Endothelial cell of umbilical vein (primary cell): Measurements from ENCODE around the gene ARL3. TPM values are rescaled to one million over a fixed set of nuclear protein-coding genes. Genes with fewer than 3 reads are reported as not detected.

Experiments used
- BruUV-seq: library from RNA; stranded (reverse); fragments of 400-500 nt; replicated peaks from 2 replicates; lab custom pipeline; 2021; lab: Mats Ljungman, UMichigan
- CTCF ChIA-PET: fragments of 300-600, 350-600 bp; sonication (Branson Sonifier 250); formaldehyde crosslinking; loops from one replicate; lab custom pipeline; 2021; ENCODE audit warnings: antibody characterized with exemption, inconsistent platforms; lab: Charles Lee
- POLR2A ChIA-PET: fragments of 300-600, 350-600 bp; sonication (Branson Sonifier 250); formaldehyde crosslinking; loops from one replicate; lab custom pipeline; 2021; ENCODE audit warnings: antibody characterized with exemption, inconsistent platforms; lab: Charles Lee
- DNase-seq: peaks from one replicate; pipeline ENCODE4 v3.0.0-alpha.2; 2011; ENCODE audit warnings: low read depth, low spot score
- FAIRE-seq: peaks from 2 replicates; lab custom pipeline; 2011; peaks lifted over from hg19 to GRCh38; lab: Jason Lieb, UNC
- H2AFZ ChIP-seq: 2 replicates; pipeline ENCODE4 v1.6.0; 2012; ENCODE audit warnings: low read depth, low read length, control low read depth, inconsistent platforms
- H3K27ac ChIP-seq: 2 replicates; pipeline ENCODE4 v1.5.1; 2011; ENCODE audit warnings: low read depth, mild to moderate bottlenecking, control low read depth, low read length, moderate library complexity; ENCODE audit not compliant: insufficient read depth
- H3K27me3 ChIP-seq, 2 experiments: 2 replicates each; pipeline versions ENCODE4 v1.6.0 to v1.6.1; 2011; ENCODE audit warnings: low read length in 2 of 2, mixed read lengths in 1 of 2; ENCODE audit not compliant: control insufficient read depth in 2 of 2, insufficient read depth in 2 of 2
- H3K36me3 ChIP-seq, 2 experiments: 2 replicates in 1 of 2; 3 replicates in 1 of 2; pipeline ENCODE4 v1.5.1; 2011; ENCODE audit warnings: low read length in 2 of 2, mild to moderate bottlenecking in 1 of 2, moderate library complexity in 1 of 2; ENCODE audit not compliant: control insufficient read depth in 2 of 2, insufficient read depth in 2 of 2; ENCODE audit errors: extremely low read depth in 1 of 2
- H3K4me1 ChIP-seq: 3 replicates; pipeline ENCODE4 v1.5.1; 2011; ENCODE audit warnings: mild to moderate bottlenecking, low read length; ENCODE audit not compliant: control insufficient read depth, insufficient read depth; ENCODE audit errors: extremely low read depth
- H3K4me2 ChIP-seq: 2 replicates; pipeline ENCODE4 v1.6.1; 2011; ENCODE audit warnings: low read length, control low read depth, mixed read lengths; ENCODE audit not compliant: insufficient read depth
- H3K4me3 ChIP-seq, 3 experiments: fragments of 200-600 bp in 1 of 3; sonication (generic), shearing (Covaris generic) in 1 of 3; replicated peaks in 1 of 3; 2 replicates each; pipeline ENCODE4 v1.5.1; 2011 to 2016; ENCODE audit warnings: control low read depth in 3 of 3, low read length in 3 of 3, mild to moderate bottlenecking in 2 of 3, inconsistent platforms in 1 of 3, low read depth in 1 of 3, moderate library complexity in 1 of 3; ENCODE audit not compliant: insufficient read depth in 1 of 3
- H3K79me2 ChIP-seq: 2 replicates; pipeline ENCODE4 v1.6.0; 2012; ENCODE audit warnings: low read length, inconsistent platforms; ENCODE audit not compliant: control insufficient read depth, insufficient read depth
- H3K9ac ChIP-seq: replicated peaks from 2 replicates; pipeline ENCODE3; 2011; ENCODE audit warnings: low read length, control low read depth; ENCODE audit not compliant: insufficient read depth; ENCODE audit errors: extremely low read depth
- H3K9me1 ChIP-seq: replicated peaks from 3 replicates; pipeline ENCODE4 v1.6.0; 2011; ENCODE audit warnings: mild to moderate bottlenecking, low read length; ENCODE audit not compliant: control insufficient read depth, insufficient read depth; ENCODE audit errors: extremely low read depth
- H3K9me3 ChIP-seq: replicated peaks from 2 replicates; pipeline ENCODE4 v1.5.1; 2012; ENCODE audit warnings: low read length, inconsistent platforms; ENCODE audit not compliant: control insufficient read depth, insufficient read depth
- H4K20me1 ChIP-seq: replicated peaks from 2 replicates; pipeline ENCODE3; 2011; ENCODE audit warnings: mild to moderate bottlenecking, low read length; ENCODE audit not compliant: control insufficient read depth, insufficient read depth; ENCODE audit errors: extremely low read depth
- EZH2 ChIP-seq: IDR thresholded peaks from 2 replicates; pipeline ENCODE4 v1.6.1; 2012; ENCODE audit warnings: borderline replicate concordance, low read depth, mild to moderate bottlenecking, moderate library complexity, low read length, inconsistent platforms; ENCODE audit not compliant: severe bottlenecking
- FOS ChIP-seq: IDR thresholded peaks from 2 replicates; pipeline ENCODE4 v1.6.1; 2011; ENCODE audit warnings: mild to moderate bottlenecking, low read length, moderate library complexity, borderline replicate concordance; ENCODE audit not compliant: insufficient read depth
- GATA2 ChIP-seq: IDR thresholded peaks from 2 replicates; pipeline ENCODE4 v1.7.0; 2011; ENCODE audit warnings: low read depth, mild to moderate bottlenecking, moderate library complexity, mixed read lengths, low read length; ENCODE audit not compliant: insufficient read length, insufficient read depth
- JUN ChIP-seq: IDR thresholded peaks from 2 replicates; pipeline ENCODE4 v1.6.1; 2011; ENCODE audit warnings: borderline replicate concordance, low read depth; ENCODE audit not compliant: insufficient read length, insufficient read depth
- MAX ChIP-seq: IDR thresholded peaks from 2 replicates; pipeline ENCODE4 v1.6.1; 2011; ENCODE audit not compliant: insufficient read depth, insufficient read length
- MYC ChIP-seq: IDR thresholded peaks from one replicate; pipeline ENCODE4 v1.6.1; 2011; ENCODE audit warnings: mild to moderate bottlenecking, low read depth, low read length
- POLR2A ChIP-seq: IDR thresholded peaks from 2 replicates; pipeline ENCODE4 v1.6.1; 2012; ENCODE audit warnings: low read depth, mild to moderate bottlenecking, control low read depth, low read length
- POLR2AphosphoS5 ChIP-seq: IDR thresholded peaks from 2 replicates; pipeline ENCODE4 v1.6.1; 2012; ENCODE audit warnings: low read depth, mild to moderate bottlenecking, control low read depth, low read length, moderate library complexity; ENCODE audit not compliant: insufficient read depth
- dilution Hi-C: fragments of 300-500 bp; cut with MboI; formaldehyde crosslinking; loops from one replicate; pipeline ENCODE4 v1.15.0; 2019; ENCODE audit warnings: low sequenced_read_pairs; ENCODE audit not compliant: extremely low pct_ligation_motif_present
- intact Hi-C: fragments of 100-400 bp; cut with micrococcal nuclease; formaldehyde crosslinking; loops from one replicate; pipeline ENCODE4 v1.10.0; 2022
- polyA plus RNA-seq, 4 experiments: library from polyadenylated mRNA; depleted of rRNA in 3 of 4; stranded (reverse) in 3 of 4; unstranded in 1 of 4; fragments of >200 nt; gene quantifications; 2 replicates each; pipeline versions ENCODE4 v1.2.1 to v1.2.3, GENCODE V29; 2011 to 2012; ENCODE audit warnings: missing spikeins in 1 of 4
- total RNA-seq: library from RNA; stranded (reverse); gene quantifications from 2 replicates; pipeline ENCODE4 v1.2.3, GENCODE V29; 2021
- TF ChIP-seq, protein P1 (sequence below), 2 donors: IDR thresholded peaks; 1 replicate in 1 of 2; 2 replicates in 1 of 2; pipeline ENCODE4 v1.5.1; 2011; ENCODE audit warnings: low read length in 2 of 2, mild to moderate bottlenecking in 2 of 2, moderate library complexity in 2 of 2, control low read depth in 1 of 2, inconsistent platforms in 1 of 2, low read depth in 1 of 2; ENCODE audit not compliant: insufficient read depth in 1 of 2; ENCODE audit errors: extremely low read depth in 1 of 2

Gene ARL3
- total and polyA plus RNA-seq, 2 donors (not counting 3 experiments of a cell fraction or from before 2014, with no cell fraction given) = 6.6 to 11.0 TPM

- Histone ChIP-seq H3K9ac (no peak overlapping the region), H3K79me2 (no peaks in the 10 kb centered on the region), H3K27ac (no peak overlapping the region), H3K4me1 (peaks cover 5% of the 10 kb centered on the region), H2AFZ (no peak overlapping the region), H3K27me3 (no peaks in the 10 kb centered on the region), H3K9me1 (no peaks in the 10 kb centered on the region), H3K4me2 (no peak overlapping the region), H3K36me3 (no peaks in the 10 kb centered on the region), H3K9me3 (no peaks in the 10 kb centered on the region), H4K20me1 (no peaks in the 10 kb centered on the region), H3K4me3 (no peak overlapping the region)
- no TSS peak for BruUV-seq
- no peak for DNase-seq
- CTCF ChIA-PET = interaction anchor here (0.7 to 8.1 kb wide), 6 partner anchors 8 to 225 kb away, joined by 3 to 75 read pairs (median 5); partner anchors contain the start of gene ARL3
- intact Hi-C loops = no loop called here
- dilution Hi-C loops = no loop called here
- no peak for TF ChIP-seq POLR2AphosphoS5
- TF ChIP-seq EZH2 = no peak
- no peak for TF ChIP-seq FOS
- TF ChIP-seq JUN = no peak
- TF ChIP-seq POLR2A = no peak
- TF ChIP-seq MAX = no peak
- TF ChIP-seq GATA2 = no peak
- no peak for TF ChIP-seq MYC
- TF ChIP-seq, protein P1, sequence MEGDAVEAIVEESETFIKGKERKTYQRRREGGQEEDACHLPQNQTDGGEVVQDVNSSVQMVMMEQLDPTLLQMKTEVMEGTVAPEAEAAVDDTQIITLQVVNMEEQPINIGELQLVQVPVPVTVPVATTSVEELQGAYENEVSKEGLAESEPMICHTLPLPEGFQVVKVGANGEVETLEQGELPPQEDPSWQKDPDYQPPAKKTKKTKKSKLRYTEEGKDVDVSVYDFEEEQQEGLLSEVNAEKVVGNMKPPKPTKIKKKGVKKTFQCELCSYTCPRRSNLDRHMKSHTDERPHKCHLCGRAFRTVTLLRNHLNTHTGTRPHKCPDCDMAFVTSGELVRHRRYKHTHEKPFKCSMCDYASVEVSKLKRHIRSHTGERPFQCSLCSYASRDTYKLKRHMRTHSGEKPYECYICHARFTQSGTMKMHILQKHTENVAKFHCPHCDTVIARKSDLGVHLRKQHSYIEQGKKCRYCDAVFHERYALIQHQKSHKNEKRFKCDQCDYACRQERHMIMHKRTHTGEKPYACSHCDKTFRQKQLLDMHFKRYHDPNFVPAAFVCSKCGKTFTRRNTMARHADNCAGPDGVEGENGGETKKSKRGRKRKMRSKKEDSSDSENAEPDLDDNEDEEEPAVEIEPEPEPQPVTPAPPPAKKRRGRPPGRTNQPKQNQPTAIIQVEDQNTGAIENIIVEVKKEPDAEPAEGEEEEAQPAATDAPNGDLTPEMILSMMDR (IDR thresholded peaks at IDR 0.05; ENCODE audit: extremely low read depth in 1 of 2, insufficient read depth in 1 of 2, low read depth in 1 of 2, low read length in 2 of 2) = no peak
- POLR2A ChIA-PET = no interaction called here
- FAIRE-seq = no peak
Observed at GRCh38 chr10:102675666-102676533, 38.3 kb downstream of the ARL3 start.
